ENCODE results near the gene HES7.

GRCh38 chr17:8141741-8142140 is 17.8 kb upstream of the HES7 start:
- no peak for TF ChIP-seq CTCF (IDR thresholded peaks at IDR 0.05)
- TF ChIP-seq POLR2A (IDR thresholded peaks at IDR 0.05), result no peak
- no peak for TF ChIP-seq EP300 (IDR thresholded peaks at IDR 0.05)
- no peak for TF ChIP-seq POLR2AphosphoS5 (IDR thresholded peaks at IDR 0.05)
